K562 (cell line): ENCODE data around the gene PKP1.

ENCODE experiments used
- CREM ChIP-seq: IDR thresholded peaks from 2 replicates; pipeline ENCODE4 v1.6.1; 2014; ENCODE audit warnings: antibody characterized with exemption, low read depth
- E2F6 ChIP-seq, 2 experiments: IDR thresholded peaks; 2 replicates each; pipeline ENCODE4 v1.6.1; 2011; ENCODE audit warnings: borderline replicate concordance in 1 of 2, control low read depth in 1 of 2, low read depth in 1 of 2, low read length in 1 of 2, mild to moderate bottlenecking in 1 of 2, mixed read lengths in 1 of 2, moderate library complexity in 1 of 2; ENCODE audit not compliant: insufficient read depth in 1 of 2, insufficient read length in 1 of 2, poor library complexity in 1 of 2, severe bottlenecking in 1 of 2; ENCODE audit errors: extremely low read depth in 1 of 2
- ELF1 ChIP-seq: fragments of 200-800 bp; sonication (Bioruptor generic); IDR thresholded peaks from 2 replicates; pipeline ENCODE4 v1.6.1; 2016; ENCODE audit warnings: missing genetic modification characterization, missing compliant biosample characterization
- ETV1 ChIP-seq: fragments of 450-650 bp; conservative IDR thresholded peaks from 2 replicates; pipeline ENCODE4 v1.6.1; 2016; ENCODE audit warnings: missing genetic modification characterization, control low read depth, low read depth, missing compliant biosample characterization
- EZH2 ChIP-seq: IDR thresholded peaks from 2 replicates; pipeline ENCODE4 v1.6.1; 2012; ENCODE audit warnings: low read depth, mild to moderate bottlenecking, inconsistent platforms, low read length, borderline replicate concordance
- HDAC1 ChIP-seq, 2 experiments: fragments of 450-650 bp; IDR thresholded peaks; 2 replicates each; pipeline ENCODE4 v1.6.1; 2016 to 2017; ENCODE audit warnings: inconsistent platforms in 1 of 2, mild to moderate bottlenecking in 1 of 2, moderate library complexity in 1 of 2
- POLR2AphosphoS5 ChIP-seq: IDR thresholded peaks from 2 replicates; pipeline ENCODE4 v1.6.1; 2011; ENCODE audit warnings: mild to moderate bottlenecking, low read depth, low read length, moderate library complexity; ENCODE audit not compliant: control insufficient read depth, insufficient read depth
- RBFOX2 ChIP-seq: fragments of 200-400 bp; formaldehyde crosslinking; IDR thresholded peaks from 2 replicates; pipeline ENCODE4 v1.6.1; 2017; ENCODE audit warnings: low read depth, mild to moderate bottlenecking, low read length, moderate library complexity
- SIN3A ChIP-seq, 2 experiments: fragments of 150-350 bp in 1 of 2; IDR thresholded peaks; 2 replicates each; pipeline ENCODE4 v1.6.1; 2011 to 2016; ENCODE audit warnings: borderline replicate concordance in 2 of 2, low read depth in 2 of 2, low read length in 2 of 2, mild to moderate bottlenecking in 2 of 2, moderate library complexity in 2 of 2; ENCODE audit not compliant: control insufficient read depth in 1 of 2
- SREBF2 ChIP-seq: sonication (generic); formaldehyde crosslinking; IDR thresholded peaks from 2 replicates; pipeline ENCODE4 v1.4.0; 2020; ENCODE audit warnings: mild to moderate bottlenecking, missing genetic modification reagents

DNA sequence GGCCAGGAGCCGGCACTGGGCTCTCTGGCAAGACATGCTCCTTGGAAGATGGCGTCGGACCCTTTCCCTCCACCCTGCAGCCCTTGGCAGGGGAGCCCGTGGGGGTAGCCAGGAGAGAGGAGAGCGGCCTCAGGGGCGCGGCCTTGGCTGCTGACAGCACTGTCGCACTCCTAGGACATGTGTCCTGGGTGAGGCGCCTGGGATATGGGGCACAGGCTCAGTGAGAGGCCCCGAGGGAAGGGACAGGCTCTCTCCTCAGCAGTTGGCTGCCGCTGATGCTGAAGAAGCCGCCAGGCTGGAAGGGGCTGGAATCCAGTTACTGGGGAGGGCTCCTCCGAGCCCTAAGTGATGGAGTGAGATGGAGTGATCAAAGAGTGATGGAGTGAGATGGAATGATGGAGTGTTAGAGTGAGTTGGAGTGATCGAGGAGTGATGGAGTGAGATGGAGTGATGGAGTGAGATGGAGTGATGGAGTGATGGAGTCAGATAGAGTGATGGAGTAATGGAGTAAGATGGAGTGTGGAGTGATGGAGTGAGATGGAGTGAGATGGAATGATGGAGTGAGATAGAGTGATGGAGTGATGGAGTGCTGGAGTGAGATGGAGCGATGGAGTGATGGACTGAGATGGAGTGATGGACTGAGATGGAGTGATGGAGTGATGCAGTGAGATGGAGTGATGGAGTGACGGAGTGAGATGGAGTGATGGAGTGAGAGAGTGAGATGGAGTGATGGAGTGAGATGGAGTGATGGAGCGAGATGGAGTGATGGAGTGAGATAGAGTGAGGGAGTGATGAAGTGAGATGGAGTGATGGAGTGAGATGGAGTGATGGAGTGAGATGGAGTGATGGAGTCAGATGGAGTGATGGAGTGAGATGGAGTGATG is 27.6 kb upstream of the PKP1 start:
- TF ChIP-seq ETV1: no peak
- no peak for TF ChIP-seq SIN3A (IDR thresholded peaks at IDR 0.05; ENCODE audit: borderline replicate concordance in 2 of 2, control insufficient read depth in 1 of 2, low read depth in 2 of 2, low read length in 2 of 2)
- TF ChIP-seq E2F6 (IDR thresholded peaks at IDR 0.05; ENCODE audit: borderline replicate concordance in 1 of 2, extremely low read depth in 1 of 2, insufficient read depth in 1 of 2, insufficient read length in 1 of 2, low read depth in 1 of 2, low read length in 1 of 2, poor library complexity in 1 of 2, severe bottlenecking in 1 of 2): no peak
- no peak; a peak in 1 of 4 replicates for TF ChIP-seq HDAC1 (IDR thresholded peaks at IDR 0.05)
- no peak for TF ChIP-seq POLR2AphosphoS5
- no peak for TF ChIP-seq CREM
- TF ChIP-seq RBFOX2: no peak
- TF ChIP-seq ELF1 (tag): no peak
- no peak for TF ChIP-seq EZH2
- no peak for TF ChIP-seq SREBF2 (CRISPR knock-in tag)
